GM21515 (cell line): ENCODE results near the gene GOLGA3.
"Not testable (repeated sequence)": the region's sequence is repeated elsewhere in the genome, so short reads cannot be mapped to it uniquely, and the experiment has no call there.

Experiments used
- ATAC-seq: cut with Tn5 transposase; IDR thresholded peaks from one replicate; pipeline ENCODE4 v1.9.1; 2021; ENCODE audit not compliant: unreplicated experiment

Gene GOLGA3, protein sequence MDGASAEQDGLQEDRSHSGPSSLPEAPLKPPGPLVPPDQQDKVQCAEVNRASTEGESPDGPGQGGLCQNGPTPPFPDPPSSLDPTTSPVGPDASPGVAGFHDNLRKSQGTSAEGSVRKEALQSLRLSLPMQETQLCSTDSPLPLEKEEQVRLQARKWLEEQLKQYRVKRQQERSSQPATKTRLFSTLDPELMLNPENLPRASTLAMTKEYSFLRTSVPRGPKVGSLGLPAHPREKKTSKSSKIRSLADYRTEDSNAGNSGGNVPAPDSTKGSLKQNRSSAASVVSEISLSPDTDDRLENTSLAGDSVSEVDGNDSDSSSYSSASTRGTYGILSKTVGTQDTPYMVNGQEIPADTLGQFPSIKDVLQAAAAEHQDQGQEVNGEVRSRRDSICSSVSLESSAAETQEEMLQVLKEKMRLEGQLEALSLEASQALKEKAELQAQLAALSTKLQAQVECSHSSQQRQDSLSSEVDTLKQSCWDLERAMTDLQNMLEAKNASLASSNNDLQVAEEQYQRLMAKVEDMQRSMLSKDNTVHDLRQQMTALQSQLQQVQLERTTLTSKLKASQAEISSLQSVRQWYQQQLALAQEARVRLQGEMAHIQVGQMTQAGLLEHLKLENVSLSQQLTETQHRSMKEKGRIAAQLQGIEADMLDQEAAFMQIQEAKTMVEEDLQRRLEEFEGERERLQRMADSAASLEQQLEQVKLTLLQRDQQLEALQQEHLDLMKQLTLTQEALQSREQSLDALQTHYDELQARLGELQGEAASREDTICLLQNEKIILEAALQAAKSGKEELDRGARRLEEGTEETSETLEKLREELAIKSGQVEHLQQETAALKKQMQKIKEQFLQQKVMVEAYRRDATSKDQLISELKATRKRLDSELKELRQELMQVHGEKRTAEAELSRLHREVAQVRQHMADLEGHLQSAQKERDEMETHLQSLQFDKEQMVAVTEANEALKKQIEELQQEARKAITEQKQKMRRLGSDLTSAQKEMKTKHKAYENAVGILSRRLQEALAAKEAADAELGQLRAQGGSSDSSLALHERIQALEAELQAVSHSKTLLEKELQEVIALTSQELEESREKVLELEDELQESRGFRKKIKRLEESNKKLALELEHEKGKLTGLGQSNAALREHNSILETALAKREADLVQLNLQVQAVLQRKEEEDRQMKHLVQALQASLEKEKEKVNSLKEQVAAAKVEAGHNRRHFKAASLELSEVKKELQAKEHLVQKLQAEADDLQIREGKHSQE (N-terminal part only)

DNA sequence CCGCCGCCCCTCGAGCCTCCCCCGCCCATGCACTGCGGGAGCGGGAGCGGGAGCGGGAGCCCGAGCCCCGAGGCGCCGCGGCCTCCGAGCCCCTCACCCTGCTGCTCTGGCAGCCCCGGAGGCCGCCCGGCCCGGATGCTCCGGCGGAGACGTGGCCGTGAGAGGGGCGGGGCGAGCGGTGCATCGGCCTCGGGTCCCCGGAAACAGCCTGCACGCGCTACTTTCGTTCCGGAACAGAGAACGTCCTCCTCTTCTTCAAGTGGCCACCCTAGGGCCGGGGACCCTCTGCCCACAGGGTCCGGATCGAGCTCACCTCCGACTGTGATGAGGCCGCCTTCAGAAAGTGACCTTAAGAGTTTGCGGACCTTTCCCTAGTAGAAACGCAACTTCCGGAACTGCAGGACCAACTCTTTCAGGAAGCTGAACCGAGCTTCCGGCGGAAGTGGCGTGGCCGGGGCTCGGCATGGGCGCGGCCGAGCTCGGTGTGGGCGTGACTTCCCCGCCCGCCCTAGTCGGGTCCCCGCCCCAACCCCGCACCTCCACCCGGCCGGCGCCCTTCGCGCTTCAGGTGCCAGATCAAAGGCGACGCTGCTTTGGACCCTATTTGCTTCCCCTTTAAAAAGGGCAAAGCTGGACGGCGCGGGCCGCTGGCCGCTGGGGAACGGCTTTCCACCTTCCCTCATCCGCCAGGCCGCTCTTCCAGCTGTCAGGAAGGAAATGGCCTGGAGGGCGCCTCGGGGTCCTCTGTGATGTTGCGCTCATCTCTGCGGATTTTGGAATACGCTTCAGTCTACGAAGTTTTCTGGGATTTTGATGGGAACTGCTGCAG, at the start of gene GOLGA3:
GOLGA3 (minus strand) TSS at position 164 of the 829 bp plus-strand sequence. CDS start 6,741 bp downstream, outside the sequence.
- peak; percentile 86 for ATAC-seq

DNA sequence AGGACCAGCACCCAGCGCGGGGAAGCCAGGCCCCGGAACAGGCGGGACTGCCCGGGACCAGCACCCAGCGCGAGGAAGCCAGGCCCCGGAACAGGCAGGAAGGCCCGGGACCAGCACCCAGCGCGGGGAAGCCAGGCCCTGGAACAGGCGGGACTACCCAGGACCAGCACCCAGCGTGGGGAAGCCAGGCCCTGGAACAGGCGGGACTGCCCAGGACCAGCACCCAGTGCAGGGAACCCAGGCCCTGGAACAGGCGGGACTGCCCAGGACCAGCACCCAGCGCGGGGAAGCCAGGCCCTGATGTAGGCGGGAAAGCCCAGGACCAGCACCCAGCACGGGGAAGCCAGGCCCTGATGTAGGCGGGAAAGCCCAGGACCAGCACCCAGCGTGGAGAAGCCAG, 46.0 kb upstream of the GOLGA3 start:
- ATAC-seq: not testable (repeated sequence)

DNA sequence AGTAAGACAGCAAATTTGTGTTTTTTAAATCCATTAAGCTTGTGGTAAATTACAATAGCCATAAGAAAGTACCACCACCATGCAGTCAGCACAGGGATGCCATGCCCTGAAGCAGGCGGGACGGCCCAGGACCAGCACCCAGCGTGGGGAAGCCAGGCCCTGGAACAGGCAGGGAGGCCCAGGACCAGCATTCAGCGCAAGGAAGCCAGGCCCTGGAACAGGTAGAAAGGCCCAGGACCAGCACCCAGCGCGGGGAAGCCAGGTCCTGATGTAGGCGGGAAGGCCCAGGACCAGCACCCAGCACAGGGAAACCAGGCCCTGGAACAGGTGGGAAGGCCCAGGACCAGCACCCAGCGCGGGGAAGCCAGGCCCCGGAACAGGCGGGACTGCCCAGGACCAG, 45.5 kb upstream of the GOLGA3 start:
- no peak for ATAC-seq

DNA sequence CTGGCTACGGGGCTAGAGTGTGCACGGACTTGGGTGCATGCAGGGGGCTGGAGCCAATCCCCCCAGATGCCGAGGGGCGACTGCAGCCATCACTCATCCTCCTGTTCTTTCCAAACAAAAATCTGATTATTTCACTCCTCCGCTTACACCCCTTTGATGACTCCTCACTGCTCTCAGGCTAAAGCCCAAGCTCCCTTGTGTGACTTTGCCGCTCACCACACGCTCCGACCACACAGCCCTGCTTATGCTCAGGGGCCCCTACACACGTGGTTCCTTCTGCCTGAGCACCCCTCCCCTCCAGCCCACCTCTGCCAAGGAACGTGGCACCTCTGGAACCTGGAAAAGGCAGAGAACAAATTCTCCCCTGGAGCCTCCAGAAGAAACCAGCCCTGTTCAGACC, 45.1 kb upstream of the GOLGA3 start:
- no peak for ATAC-seq

DNA sequence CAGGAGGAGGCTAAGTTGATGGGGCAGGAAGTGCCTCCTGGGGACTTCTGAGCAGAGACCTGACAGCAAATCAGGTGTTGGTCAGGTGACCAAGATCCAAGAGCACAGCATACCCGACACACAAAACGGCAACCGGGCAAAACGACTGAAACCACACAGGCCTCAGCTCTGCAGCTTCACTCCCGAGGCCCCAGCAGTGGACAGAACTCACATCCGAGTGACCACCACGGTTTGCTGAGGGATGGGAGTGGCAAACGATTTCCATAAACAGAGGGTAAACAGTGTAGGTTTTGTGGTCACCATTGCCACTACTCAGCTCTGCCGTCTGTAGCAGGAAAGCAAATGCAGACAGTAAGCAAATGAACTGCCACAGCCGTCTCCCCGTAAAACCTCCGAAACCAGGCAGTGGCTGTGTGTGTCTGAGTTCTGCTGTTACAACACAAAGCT, 44.3 kb upstream of the GOLGA3 start:
- no peak for ATAC-seq

DNA sequence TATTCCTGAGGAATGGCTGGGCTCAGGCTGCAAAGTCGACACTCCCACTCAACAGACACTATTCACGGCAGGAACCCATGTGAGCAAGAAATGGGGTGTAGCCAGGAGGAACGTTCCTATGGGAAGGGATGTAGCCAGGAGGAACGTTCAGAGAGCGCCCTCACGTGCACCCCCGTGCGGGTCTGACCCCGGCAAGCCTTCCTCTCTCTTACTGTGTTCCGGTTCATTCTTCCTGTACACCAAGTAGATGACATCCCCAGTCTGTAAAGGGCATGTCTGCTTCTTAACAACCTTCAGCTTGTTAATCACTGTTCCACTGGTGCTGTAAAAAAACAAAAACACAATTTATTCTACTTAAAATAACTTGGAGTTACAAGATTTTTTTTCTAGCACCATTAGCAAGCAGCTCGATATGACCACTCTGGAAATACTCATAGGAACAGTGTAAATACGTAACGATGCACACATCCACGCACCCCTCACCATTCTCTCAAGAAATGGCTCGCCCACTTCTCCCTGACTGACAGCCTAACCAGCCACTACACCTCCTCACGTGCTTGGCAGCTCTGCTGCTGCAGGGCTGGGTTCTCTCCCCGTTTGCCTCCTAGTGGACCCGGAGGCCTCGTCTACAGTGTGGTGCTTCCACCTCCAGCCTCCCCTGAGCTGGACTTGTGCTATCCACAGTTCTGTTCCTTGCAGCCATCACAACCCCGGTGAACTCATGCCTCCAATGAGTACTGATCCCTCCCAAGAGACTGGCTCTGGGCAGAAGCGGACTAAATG, 43.6 kb upstream of the GOLGA3 start:
- no peak for ATAC-seq

DNA sequence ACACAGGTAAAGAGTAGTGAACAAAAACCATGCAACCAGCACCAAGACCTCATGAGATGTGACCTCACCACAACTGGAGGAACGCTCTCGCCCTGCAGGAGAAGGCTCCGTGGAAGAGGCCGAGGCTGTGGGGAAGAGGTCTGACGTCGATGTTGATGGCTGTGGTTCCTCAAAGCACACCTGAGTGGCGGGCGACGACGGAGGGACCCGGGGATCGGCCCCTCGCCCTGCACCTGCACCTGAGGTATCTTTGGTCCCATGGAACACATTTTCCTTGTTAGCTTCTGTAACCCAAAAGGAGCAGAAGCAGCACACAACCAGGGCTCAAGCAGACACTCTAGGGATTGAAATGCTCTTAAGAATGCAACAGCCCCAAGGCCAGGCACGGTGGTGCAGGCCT, 40.9 kb upstream of the GOLGA3 start:
- ATAC-seq: no peak

DNA sequence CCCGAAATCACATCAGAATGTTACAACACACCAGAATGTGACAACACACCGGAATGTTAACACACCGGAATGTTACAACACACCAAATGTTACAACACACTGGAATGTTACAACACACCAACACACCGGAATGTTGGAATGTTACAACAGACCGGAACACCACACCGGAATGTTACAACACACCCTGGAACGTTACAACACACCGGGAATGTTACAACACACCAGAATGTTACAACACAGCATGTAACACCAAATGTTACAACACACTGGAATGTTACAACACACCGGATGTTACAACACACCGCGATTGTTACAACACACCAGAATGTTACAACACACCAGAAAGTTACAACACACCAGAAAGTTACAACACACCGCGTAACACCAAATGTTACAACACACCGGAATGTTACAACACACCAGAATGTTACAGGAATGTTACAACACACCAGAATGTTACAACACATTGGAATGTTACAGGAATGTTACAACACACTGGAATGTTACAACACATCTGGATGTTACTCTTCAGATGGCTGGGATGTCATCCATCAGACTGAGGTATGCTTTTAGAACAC, 37.7 kb upstream of the GOLGA3 start:
- no peak for ATAC-seq

DNA sequence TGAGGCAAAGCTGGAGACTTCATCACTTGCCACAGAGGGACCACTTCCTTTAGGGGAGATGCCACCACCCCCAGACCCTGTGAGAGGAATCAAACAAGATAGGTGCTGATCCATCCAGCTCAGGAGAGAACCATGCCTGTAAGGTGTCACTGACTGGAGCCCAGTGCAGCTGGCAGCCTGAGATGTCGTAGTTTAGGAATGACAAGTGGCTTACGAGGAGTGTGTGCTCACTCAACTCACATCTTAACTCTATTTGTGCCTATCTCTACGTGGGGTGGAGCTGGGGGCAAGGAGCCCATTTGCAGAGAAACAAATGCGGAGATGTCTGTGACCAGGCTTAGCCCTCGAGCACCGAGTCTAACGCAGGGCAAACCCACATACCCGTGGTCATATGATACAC, 32.9 kb upstream of the GOLGA3 start:
- no peak for ATAC-seq

DNA sequence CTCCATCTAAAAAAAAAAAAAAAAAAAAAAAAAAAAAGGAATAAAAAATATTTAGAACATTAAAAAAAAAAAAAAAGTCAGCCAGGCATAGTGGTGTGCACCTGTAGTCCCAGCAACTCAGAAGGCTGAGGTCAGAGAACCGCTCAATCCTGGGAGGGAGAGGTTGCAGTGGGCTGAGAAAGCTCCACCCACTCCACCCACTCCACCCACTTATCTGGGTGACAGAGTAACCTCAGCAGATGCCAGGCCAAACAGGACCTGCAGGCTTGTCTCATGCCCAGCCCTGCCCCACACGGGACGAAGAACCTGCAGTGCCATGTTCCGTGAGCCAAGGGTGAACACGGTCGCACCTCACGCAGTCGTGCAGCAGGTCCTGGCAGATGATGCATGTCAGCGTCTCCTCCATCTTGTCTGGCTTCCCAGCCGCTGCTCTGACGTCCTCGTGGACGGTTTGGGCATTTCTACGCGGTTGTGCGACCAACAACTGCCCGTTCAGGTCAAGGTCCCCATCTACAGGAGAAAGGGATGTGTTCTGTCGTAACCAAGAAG, 30.1 kb upstream of the GOLGA3 start:
- ATAC-seq: no peak

DNA sequence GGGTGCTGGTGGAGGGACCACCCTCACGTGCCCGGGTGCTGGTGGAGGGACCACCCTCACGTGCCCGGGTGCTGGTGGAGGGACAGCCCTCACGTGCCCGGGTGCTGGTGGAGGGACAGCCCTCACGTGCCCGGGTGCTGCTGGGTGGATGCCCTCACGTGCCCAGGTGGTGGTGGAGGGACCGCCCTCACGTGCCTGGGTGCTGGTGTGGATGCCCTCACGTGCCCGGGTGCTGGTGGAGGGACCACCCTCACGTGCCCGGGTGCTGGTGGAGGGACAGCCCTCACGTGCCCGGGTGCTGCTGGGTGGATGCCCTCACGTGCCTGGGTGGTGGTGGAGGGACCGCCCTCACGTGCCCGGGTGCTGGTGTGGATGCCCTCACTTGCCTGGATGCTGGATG, 28.4 kb upstream of the GOLGA3 start:
- ATAC-seq: not testable (repeated sequence)

DNA sequence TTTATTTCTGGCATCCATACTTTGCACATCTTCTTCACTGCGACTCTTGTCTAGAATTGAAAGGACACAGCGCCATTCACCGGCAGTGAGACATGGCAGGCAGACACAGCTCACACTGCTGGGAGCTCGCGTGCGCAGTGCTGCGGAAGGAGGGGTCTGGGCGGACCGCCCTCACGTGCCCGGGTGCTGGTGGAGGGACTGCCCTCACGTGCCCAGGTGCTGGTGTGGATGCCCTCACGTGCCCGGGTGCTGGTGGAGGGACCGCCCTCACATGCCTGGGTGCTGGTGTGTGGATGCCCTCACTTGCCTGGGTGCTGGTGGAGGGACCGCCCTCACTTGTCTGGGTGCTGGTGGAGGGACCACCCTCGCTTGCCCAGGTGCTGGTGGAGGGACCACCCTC, 27.9 kb upstream of the GOLGA3 start:
- ATAC-seq: no peak

DNA sequence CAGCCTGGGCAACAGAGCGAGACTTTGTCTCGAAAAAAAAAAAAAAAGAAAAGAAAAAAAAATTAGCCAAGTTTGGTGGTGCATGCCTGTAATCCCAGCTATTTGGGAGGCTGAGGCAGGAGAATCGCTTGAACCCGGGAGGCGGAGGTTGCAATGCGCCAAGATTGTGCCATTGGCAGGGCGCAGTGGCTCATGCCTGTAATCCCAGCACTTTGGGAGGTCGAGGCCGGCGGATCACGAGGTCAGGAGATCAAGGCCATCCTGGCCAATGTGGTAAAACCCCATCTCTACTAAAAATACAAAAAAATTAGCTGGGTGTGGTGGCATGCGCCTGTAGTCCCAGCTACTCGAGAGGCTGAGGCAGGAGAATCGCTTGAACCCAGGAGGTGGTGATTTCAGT, 26.5 kb upstream of the GOLGA3 start:
- not testable (repeated sequence) for ATAC-seq

DNA sequence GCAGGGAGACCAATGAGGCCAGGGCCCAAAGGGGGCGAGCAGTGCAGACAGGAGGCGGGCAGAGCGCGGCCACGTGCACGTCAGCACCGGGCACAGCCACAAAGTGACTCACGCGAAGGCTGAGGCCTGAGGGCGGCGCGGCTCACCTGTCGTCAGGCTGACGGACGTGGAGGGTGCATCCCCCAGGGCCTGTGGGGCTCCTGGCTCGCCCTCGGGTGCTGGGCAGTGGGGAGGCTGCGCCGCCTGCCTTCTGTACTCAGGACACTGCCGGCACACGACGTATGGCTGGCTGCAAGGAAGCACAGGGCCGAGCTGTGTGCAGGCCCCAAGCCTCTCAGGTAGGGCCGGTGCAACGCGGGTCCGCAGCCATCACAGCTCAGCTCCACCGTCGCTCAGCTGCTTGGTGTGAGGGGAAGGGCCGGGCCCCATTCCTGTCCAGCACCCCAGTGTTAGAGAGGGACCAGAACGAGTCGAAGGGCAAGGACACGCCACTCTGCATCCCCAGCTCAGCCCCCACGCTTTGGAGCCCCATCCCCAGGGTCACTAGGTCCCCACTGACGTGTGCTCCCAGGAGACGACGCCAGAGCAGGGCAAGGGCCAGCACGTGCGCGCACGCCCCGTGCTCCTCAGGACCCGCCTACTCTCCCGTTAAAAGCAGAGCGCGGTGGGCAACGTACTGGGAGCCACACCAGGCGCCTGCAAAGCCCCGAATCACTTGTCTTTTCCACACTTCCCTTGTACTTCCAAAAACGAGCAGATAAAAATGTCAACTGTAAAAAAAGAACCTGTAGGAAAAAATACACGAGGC, 24.8 kb upstream of the GOLGA3 start:
- no peak for ATAC-seq

DNA sequence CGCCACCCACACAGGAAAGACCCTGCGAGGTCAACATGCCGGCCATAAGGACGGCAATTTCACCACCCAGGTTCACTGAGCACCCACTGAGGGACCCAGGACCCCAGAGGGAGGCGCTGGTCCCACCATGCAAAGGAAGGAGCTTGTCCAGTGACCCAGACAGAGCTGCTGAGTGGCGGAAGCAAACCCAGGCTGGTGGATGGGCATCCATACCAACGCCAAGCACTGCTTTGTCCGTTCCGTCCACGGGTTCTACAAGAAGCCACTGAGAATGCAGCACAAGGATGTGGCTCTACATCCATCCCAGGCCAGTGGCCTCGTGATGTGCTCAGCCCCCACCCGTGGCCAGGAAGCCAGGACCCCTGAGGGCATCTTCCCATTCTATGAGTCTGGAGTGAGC, 23.8 kb upstream of the GOLGA3 start:
- ATAC-seq: no peak

DNA sequence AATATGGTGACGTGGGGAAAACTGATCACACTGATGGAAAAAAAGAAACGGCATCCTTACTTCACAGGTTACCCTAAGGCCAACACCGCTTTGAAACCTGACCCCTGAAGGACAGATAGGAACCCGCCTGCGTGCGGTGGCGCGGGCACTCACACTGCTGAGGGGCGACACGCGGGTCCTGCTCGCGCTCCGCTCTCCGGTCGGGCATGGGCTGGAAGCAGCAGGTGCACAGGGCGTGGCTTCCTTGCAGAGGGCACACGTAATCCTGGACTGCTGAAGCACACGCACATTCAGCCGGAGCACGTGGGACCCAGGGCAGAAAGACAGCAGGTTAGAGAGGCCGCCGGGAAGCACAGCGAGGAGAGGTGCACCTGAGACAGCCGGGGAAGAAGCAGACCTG, 22.8 kb upstream of the GOLGA3 start:
- no peak for ATAC-seq

DNA sequence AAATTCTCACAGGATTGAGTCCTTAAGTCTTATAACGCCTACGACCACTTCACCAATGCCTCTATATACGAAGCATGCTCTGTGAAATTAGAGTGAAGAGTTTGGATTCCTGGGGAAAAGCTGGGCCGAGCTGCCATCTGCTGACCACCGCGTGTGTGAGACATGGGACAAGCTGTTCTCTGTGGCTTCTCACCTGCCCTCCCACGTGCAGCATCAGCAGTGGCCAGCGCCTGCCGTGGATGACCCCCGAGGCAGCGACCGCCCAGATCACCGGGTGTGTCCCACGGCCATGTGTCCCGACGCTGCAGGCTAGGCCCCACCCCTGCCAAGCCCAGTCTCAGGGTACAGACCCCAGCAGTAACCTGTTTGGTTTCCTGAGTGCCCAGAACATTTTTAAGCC, 21.6 kb upstream of the GOLGA3 start:
- no peak for ATAC-seq

DNA sequence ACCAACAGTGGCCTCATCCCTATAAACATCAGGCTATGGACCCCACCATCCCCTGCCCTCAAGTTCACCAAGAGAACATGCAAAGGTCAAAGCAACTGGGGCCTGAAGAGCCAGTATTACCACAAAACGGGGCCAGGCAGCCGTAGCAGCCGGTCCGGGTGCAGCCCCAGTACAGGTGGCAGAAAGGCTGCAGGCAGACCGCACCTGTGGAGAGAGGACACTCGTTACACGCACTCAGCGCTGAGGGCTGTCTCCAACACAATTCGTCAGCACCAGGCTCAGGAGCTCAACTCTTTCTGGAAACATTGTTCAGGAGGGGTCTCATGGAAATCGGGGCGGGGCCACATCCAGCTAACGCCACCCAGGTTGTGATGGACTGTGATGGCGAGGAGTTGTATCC, 19.9 kb upstream of the GOLGA3 start:
- ATAC-seq: no peak
